Ectodermal cell (in vitro differentiated cells): ENCODE data around the gene LAPTM4A. TPM values are rescaled to one million over a fixed set of nuclear protein-coding genes. Genes with fewer than 3 reads are reported as not detected.

ENCODE experiments used
- H3K27ac ChIP-seq: 2 replicates; pipeline ENCODE4 v1.7.0; 2013; ENCODE audit warnings: mild to moderate bottlenecking, low read depth, low read length; ENCODE audit not compliant: insufficient read depth, poor library complexity, severe bottlenecking
- H3K27me3 ChIP-seq: 2 replicates; pipeline ENCODE4 v1.7.0; 2013; ENCODE audit warnings: mild to moderate bottlenecking, low read length; ENCODE audit not compliant: insufficient read depth, control insufficient read depth, poor library complexity, severe bottlenecking
- H3K36me3 ChIP-seq: one replicate; pipeline ENCODE4 v1.7.0; 2013; ENCODE audit warnings: low read length; ENCODE audit not compliant: control insufficient read depth, insufficient read depth
- H3K4me1 ChIP-seq: one replicate; pipeline ENCODE4 v1.7.0; 2013; ENCODE audit warnings: low read length; ENCODE audit not compliant: control insufficient read depth, insufficient read depth
- H3K4me3 ChIP-seq: 2 replicates; pipeline ENCODE4 v1.7.0; 2013; ENCODE audit warnings: low read depth, low read length, control low read depth; ENCODE audit not compliant: insufficient read depth
- H3K9me3 ChIP-seq: 2 replicates; pipeline ENCODE4 v1.7.0; 2013; ENCODE audit warnings: mild to moderate bottlenecking, low read length, moderate library complexity; ENCODE audit not compliant: control insufficient read depth
- WGBS, 2 experiments: methylation state at CpG; one replicate each; pipeline ENCODE4 v1.1.7; 2013; ENCODE audit warnings: missing lambda C conversion rate in 2 of 2; 5-methylcytosine and 5-hydroxymethylcytosine counted together
- polyA plus RNA-seq, 4 experiments: library from polyadenylated mRNA; stranded (reverse); fragments of 50-300 nt; gene quantifications; one replicate each; pipeline ENCODE4 v1.2.3, GENCODE V29; 2013

The LAPTM4A gene
- polyA plus RNA-seq (2013, experiment 1 of 4): 264 TPM
- 317 TPM for polyA plus RNA-seq (2013, experiment 2 of 4)
- 236 TPM for polyA plus RNA-seq (2013, experiment 3 of 4)
- polyA plus RNA-seq (2013, experiment 4 of 4): 302 TPM

DNA sequence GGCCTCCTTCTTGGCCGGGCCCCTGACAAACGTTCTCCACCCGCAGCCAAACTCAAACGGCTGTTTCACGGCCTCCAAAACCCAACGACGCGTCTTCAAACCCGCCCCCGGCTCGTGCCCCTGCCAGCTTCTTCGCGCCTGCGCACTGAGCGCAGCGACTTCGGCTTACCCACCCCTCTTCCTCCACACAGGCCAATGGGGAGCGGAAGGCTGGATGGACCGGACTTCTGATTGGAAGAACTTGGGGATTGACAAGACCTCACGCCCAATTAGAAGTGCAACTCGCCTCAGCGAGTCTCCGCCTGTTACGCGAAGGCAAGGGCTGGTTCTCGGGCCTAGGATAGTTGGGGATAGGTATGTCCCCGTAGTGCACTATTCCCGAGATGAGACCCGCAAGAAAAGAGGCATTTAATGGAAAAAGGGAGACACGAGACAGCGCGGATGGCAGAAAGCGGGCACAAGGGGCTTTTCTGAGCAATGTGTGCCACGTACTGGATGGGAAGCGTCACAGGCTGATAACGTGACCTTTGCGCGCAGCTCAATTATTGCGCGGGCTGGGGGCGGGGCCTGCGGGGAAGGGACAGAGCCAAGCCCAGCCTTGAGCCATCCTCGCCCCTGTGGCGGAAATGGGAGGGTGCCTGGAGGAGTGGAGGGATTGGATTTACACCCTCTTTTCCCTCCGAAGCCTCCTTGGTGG, at the start of gene LAPTM4A:
Gene LAPTM4A (minus strand): TSS at position 97 of the 697 bp plus-strand sequence. CDS start 108 bp downstream, outside the sequence.
- Histone ChIP-seq H3K4me1 (no peaks in the 10 kb centered on the region), H3K27ac (peak within 1 kb of the TSS; percentile 93), H3K4me3 (peak within 1 kb of the TSS; percentile 83), H3K9me3 (no peaks in the 10 kb centered on the region), H3K36me3 (no peaks in the 10 kb centered on the region), H3K27me3 (no peaks in the 10 kb centered on the region)
- WGBS, 2 experiments: 0 to 1% methylated on average over 45 of the region's 45 CpGs

DNA sequence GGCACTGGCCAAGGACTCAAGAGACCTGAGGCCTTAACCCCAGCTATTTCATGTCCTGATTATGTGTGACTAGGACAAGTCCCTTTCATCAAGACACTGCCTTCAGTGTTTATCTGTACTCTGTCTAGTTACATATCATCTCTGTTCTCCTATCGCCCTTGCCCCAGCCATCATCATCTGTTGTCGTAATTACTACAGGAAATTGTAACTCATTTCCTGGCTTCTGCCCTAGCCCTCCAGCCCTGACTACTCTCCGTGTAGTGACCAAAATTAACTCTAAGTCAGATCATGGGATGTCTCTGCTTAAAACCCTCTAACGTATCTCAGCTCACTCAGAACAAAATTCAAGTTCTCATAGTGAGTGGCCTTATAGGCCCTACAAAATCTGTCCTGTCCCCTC, 49.3 kb upstream of the LAPTM4A start:
- no peaks in the 10 kb centered on the region for H3K27me3 ChIP-seq
- H3K36me3 ChIP-seq: no peaks in the 10 kb centered on the region
- H3K27ac ChIP-seq: no peak overlapping the region
- no peaks in the 10 kb centered on the region for H3K4me1 ChIP-seq
- H3K4me3 ChIP-seq: no peak overlapping the region
- H3K9me3 ChIP-seq: no peaks in the 10 kb centered on the region
- 90 to 93% methylated on average over 4 of the region's 4 CpGs for WGBS, 2 experiments

DNA sequence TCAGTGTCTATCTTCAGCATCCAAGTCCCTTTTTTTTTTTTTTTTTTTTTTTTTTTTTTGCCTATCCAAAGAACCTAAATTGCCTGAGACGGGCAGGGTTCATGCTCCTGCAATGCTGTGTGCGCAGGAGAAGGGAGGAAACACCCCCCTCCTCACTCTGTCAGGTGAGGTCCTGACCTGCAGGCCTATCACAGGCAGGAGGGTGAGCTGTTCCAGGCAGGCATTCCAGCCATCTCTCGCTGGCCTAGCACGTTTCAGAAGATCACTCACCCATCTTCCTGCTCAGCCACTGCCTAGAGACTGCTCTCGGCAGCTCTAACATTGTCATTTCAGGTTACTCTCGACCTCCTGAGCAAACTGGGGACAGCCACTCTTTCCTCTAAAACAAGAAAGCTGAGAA, 48.4 kb upstream of the LAPTM4A start:
- H3K4me3 ChIP-seq: no peak overlapping the region
- H3K27ac ChIP-seq: no peak overlapping the region
- 83 to 88% methylated on average over 6 of the region's 6 CpGs for WGBS, 2 experiments

DNA sequence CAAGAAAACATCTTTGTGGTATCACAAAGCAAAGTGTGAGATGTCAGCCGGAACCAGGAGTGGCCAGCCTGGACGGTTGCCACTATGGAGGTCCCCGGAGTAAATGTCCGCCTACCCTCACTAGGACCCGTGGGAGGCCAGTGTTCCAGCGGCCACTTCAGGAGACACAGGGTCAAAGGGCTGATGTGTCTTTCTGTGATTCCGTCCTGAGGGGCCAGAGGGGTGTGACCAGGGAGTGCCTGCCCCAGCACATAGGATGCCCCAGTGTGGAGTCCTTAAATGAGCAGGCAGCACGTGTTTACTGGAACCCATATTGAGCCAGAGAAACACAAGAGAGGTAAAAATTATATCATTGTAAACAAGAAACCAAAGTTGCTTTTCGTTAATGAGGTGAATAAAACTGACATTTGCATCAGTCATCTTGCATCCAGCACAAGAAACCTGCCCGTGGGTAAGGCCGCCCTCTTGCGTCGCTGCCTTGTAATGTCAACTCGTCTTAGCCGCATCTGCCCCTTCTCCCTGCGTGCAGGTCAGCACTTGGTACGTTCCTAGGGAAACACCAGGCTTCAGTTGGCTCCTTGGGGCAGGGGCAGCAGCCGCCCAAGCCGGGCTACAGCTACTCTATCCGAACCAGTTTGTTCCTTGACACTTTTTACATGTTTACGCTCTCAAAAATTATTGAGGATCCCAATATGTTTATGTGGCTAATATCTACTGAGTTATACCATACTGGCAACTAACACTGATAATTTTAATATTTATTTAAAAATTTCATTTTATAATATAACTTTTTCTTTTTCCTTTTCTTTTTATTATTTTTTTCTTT, 46.7 kb upstream of the LAPTM4A start:
- no peaks in the 10 kb centered on the region for H3K36me3 ChIP-seq
- 28 to 29% methylated on average over 20 to 21 of the region's 21 CpGs for WGBS, 2 experiments
- H3K9me3 ChIP-seq: no peaks in the 10 kb centered on the region
- no peak overlapping the region for H3K4me3 ChIP-seq
- H3K27me3 ChIP-seq: no peaks in the 10 kb centered on the region
- no peak overlapping the region for H3K27ac ChIP-seq
- H3K4me1 ChIP-seq: peaks cover 12% of the 10 kb centered on the region

More for the DNA sequence above, 48.4 kb upstream of the LAPTM4A start:
- Histone ChIP-seq H3K36me3 (no peaks in the 10 kb centered on the region), H3K9me3 (no peaks in the 10 kb centered on the region), H3K27me3 (no peaks in the 10 kb centered on the region), H3K4me1 (no peaks in the 10 kb centered on the region)

DNA sequence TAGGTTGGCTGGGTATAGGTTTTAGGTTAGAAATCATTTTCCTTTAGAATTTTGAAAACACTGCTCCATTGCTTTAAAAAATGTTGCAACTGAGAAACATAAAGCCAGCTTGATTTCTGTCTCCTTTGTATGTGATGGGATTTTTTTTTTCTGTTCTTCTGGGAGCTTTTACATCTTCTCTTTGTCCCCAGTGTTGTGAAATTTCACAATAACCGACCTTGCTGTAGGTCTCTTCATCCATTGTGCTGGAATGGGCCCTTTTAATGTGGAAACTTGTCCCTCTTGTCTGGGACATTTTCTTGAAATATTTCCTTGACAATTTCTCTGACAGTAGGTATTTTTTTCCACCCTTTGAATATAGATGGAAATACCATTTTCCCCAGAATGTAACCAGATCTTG, 44.0 kb upstream of the LAPTM4A start:
- H3K4me3 ChIP-seq: no peak overlapping the region
- WGBS, 2 experiments: 82 to 97% methylated on average over 1 of the region's 1 CpG
- no peaks in the 10 kb centered on the region for H3K9me3 ChIP-seq
- no peak overlapping the region for H3K27ac ChIP-seq
- peaks cover 16% of the 10 kb centered on the region for H3K4me1 ChIP-seq
- no peaks in the 10 kb centered on the region for H3K27me3 ChIP-seq
- H3K36me3 ChIP-seq: no peaks in the 10 kb centered on the region

DNA sequence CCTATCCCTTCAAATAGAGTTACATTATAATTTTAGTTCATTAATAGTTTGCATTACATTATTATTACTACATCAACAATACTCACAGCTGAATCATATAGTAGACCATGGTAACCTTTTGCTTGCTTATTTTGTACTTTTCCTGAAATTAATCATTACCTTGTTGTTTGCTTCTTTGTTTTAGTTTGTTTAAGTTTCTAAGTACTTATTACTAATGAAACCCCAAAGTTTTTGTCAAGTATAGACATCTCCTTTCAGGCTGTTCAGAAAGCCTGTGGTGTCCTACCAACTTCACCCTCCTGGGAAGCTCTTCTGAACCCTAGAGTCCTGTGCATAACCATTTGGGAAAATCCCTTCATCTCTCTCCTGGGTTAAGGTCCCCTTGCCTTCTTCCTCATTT, 43.5 kb upstream of the LAPTM4A start:
- Histone ChIP-seq H3K27ac (no peak overlapping the region), H3K4me3 (no peak overlapping the region), H3K36me3 (no peaks in the 10 kb centered on the region), H3K27me3 (no peaks in the 10 kb centered on the region), H3K9me3 (no peaks in the 10 kb centered on the region), H3K4me1 (peaks cover 16% of the 10 kb centered on the region)

DNA sequence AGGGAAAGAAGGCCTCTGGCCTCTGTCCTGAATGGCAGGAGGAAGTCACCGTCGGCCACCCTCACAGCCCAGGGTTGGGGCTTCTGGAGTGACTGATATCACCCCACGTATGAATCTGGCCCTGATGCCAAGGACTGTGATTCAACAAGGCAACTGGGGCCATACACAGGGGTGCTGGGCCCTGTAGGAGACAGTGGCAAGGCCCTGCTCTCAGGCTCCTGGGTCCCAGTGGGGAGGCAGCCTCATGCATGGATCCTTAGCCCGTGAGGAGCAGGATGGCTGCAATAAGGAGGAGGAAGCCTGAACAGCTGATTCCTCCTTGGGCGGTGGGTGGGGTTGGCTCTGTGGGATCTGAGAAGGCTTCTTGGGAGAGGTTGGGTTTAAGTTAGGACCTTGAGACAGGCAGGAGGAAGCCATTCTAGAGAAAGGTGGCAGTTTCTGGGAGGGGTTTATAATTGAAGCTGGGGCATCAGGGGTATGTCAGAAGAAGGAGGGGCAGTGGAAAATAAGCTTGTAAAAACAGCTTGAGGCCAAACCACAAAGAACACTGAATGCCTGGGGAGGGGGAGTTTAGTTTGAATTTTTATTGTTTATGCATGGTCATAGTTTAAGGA, 42.8 kb upstream of the LAPTM4A start:
- 69 to 74% methylated on average over 5 of the region's 5 CpGs for WGBS, 2 experiments
- Histone ChIP-seq H3K27me3 (no peaks in the 10 kb centered on the region), H3K27ac (no peak overlapping the region), H3K9me3 (no peaks in the 10 kb centered on the region), H3K36me3 (no peaks in the 10 kb centered on the region), H3K4me3 (no peak overlapping the region), H3K4me1 (peaks cover 16% of the 10 kb centered on the region)

DNA sequence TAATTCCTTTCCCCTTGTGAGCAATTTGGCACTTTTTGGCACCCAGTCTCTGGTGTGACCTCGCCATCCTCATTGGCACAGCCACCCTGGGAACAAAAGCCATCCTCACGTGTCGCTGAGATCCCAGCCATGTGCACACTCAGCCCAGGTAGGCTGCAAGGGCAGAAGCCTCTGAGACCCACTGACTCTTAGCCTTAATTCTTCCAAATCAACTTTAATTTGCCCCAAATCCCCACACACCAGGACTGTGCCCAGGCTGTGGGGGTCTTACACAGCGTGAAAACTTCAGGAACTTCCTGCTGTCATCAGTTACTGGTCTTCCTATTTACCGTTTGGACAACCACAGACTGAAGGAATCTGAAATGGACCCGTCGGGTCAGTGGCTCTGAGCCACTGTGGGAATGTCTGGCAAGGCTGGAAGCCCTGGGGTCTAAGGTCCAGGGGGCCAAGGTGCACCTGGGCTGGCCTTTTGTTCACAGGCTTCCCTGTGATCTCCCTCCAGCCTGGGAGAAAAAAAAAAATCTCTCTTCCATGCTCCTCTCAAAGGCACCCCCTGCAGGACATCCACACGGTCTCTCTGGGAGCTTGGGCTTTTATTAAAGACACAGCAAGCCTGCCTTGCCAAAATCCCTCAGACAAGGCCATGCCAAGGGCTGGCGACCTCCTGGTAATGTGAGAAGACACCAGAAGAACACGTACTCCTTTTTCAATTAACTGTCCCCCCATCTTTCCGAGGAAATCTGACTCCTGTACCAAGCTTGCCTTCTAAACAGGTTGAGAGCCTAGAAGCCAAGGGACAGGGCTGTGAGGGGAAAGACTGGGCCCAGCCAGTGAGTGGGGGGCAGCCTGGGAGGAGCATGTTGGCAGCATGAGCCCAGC, 42.1 kb upstream of the LAPTM4A start:
- Histone ChIP-seq H3K4me3 (no peak overlapping the region), H3K27me3 (no peaks in the 10 kb centered on the region), H3K27ac (no peak overlapping the region), H3K9me3 (no peaks in the 10 kb centered on the region), H3K36me3 (no peaks in the 10 kb centered on the region), H3K4me1 (peaks cover 16% of the 10 kb centered on the region)
- 44 to 50% methylated on average over 11 of the region's 11 CpGs for WGBS, 2 experiments

DNA sequence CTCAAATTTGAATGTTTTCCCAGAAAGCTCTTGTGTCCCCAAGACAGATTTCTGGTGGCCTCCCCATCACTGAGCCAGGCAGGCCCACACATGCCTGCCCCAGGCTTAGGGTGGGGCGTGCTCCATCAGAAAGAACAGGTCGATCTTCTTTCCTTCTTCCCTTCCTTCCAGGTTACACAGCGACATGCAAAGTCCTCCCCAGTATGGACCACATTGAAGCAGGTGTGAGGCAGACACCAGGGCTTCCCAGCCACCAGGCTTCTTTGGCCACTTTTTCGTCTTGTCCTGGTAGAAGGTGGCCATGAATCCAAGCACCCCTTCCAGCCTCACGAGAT, 41.4 kb upstream of the LAPTM4A start:
- Histone ChIP-seq H3K4me3 (no peak overlapping the region), H3K27me3 (no peaks in the 10 kb centered on the region), H3K4me1 (peaks cover 16% of the 10 kb centered on the region), H3K9me3 (no peaks in the 10 kb centered on the region), H3K27ac (no peak overlapping the region), H3K36me3 (no peaks in the 10 kb centered on the region)
- 95 to 97% methylated on average over 5 of the region's 5 CpGs for WGBS, 2 experiments
